Activated B cell treated with CpG ODN at 0.5 μM for 24 hours (primary cell): Measurements from ENCODE around the gene RNF208. TPM values are rescaled to one million over a fixed set of nuclear protein-coding genes. Genes with fewer than 3 reads are reported as not detected.

Experiments
- ATAC-seq: fragments of 200-7000 bp; cut with Tn5 transposase; one replicate; pipeline ENCODE4 v1.10.0; 2021; ENCODE audit warnings: low read depth, mild to moderate bottlenecking, moderate library complexity
- CTCF ChIA-PET: fragments of 350-600 bp; sonication (Branson Sonifier 250); formaldehyde crosslinking; loops from one replicate; lab custom pipeline; 2021; ENCODE audit warnings: antibody characterized with exemption; lab: Charles Lee
- POLR2A ChIA-PET: fragments of 350-600 bp; sonication (Branson Sonifier 250); formaldehyde crosslinking; loops from one replicate; lab custom pipeline; 2021; ENCODE audit warnings: antibody characterized with exemption; lab: Charles Lee
- DNase-seq: peaks from one replicate; pipeline ENCODE4 v3.0.0; 2022
- H3K27ac Mint-ChIP-seq: one replicate; pipeline ENCODE4 v1.8.0; 2020; ENCODE audit warnings: mixed read lengths
- H3K27me3 Mint-ChIP-seq: one replicate; pipeline ENCODE4 v1.8.0; 2021; ENCODE audit warnings: mixed read lengths
- H3K36me3 Mint-ChIP-seq: one replicate; pipeline ENCODE4 v1.8.0; 2021; ENCODE audit warnings: low read depth, mixed read lengths
- H3K4me1 Mint-ChIP-seq: one replicate; pipeline ENCODE4 v1.8.0; 2021; ENCODE audit warnings: mixed read lengths
- H3K4me3 Mint-ChIP-seq: one replicate; pipeline ENCODE4 v1.8.0; 2020; ENCODE audit warnings: mild to moderate bottlenecking, mixed read lengths
- H3K9me3 Mint-ChIP-seq: one replicate; pipeline ENCODE4 v1.8.0; 2020; ENCODE audit warnings: mixed read lengths
- intact Hi-C: fragments of 100-400 bp; cut with micrococcal nuclease; formaldehyde crosslinking; loops from one replicate; pipeline ENCODE4 v1.15.1; 2024
- total RNA-seq: library from RNA; stranded (reverse); gene quantifications from 2 replicates; pipeline ENCODE4 v1.2.3, GENCODE V29; 2022
- TF ChIP-seq, protein P1 (sequence below): fragments of 200-600 bp; IDR thresholded peaks from one replicate; pipeline ENCODE4 v1.8.0; 2022; ENCODE audit warnings: antibody characterized with exemption, mild to moderate bottlenecking

Gene RNF208
- total RNA-seq, 1 donor from 2014 or later, result 1.1 TPM

DNA sequence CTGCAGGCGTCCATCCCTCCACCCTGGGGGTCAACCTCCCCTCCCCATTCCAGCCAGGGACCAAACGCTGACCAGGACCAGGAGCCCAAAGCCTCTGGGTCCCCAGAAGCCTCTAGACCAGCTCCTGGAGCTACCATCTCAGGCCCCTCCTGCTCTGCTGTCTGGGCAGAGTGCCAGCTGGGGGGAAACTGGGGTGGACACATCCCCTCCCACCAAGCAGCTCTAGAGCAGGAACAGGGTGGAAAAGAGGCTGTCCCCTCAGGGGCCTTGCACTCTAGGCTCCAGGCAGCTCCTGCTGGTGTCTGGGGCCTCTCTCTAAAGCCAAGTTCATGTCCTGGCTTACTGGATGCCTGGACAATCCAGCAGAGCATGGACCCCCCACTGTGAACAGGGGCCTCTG is 29.2 kb downstream of the RNF208 start:
- Mint-ChIP-seq H3K27ac (no peak overlapping the region), H3K4me3 (no peak overlapping the region)

DNA sequence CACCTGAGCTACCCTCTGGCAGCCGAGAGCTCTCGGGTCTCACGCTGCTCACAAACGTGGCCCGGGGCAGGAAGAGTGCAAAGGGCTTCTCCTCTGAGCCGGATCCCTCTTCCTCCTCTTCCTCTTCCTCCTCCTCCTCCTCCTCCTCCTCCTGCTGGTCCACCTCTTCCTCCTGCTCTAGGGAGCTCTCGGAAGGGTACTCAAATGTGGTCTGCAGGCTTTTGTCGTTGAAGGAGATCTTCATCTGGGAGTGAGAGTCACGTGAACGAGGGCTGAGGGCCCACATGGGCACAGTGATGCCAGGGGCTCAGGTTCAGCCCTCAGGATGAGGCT is 29.6 kb downstream of the RNF208 start:
- ChIA-PET CTCF (no interaction called here), POLR2A (interaction anchor here (0.6 to 0.8 kb wide), 2 partner anchors 31 to 41 kb away, joined by 3 to 4 read pairs; no protein-coding TSS in a partner anchor)
- no peak for ATAC-seq
- H3K4me1 Mint-ChIP-seq, result peaks cover 23% of the 10 kb centered on the region
- no peak overlapping the region for H3K27ac Mint-ChIP-seq
- intact Hi-C loops, result no loop called here
- H3K36me3 Mint-ChIP-seq, result peaks cover 24% of the 10 kb centered on the region
- H3K27me3 Mint-ChIP-seq, result no peaks in the 10 kb centered on the region
- no peaks in the 10 kb centered on the region for H3K9me3 Mint-ChIP-seq
- TF ChIP-seq, protein P1, sequence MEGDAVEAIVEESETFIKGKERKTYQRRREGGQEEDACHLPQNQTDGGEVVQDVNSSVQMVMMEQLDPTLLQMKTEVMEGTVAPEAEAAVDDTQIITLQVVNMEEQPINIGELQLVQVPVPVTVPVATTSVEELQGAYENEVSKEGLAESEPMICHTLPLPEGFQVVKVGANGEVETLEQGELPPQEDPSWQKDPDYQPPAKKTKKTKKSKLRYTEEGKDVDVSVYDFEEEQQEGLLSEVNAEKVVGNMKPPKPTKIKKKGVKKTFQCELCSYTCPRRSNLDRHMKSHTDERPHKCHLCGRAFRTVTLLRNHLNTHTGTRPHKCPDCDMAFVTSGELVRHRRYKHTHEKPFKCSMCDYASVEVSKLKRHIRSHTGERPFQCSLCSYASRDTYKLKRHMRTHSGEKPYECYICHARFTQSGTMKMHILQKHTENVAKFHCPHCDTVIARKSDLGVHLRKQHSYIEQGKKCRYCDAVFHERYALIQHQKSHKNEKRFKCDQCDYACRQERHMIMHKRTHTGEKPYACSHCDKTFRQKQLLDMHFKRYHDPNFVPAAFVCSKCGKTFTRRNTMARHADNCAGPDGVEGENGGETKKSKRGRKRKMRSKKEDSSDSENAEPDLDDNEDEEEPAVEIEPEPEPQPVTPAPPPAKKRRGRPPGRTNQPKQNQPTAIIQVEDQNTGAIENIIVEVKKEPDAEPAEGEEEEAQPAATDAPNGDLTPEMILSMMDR, result no peak
- DNase-seq, result no peak
- no peak overlapping the region for H3K4me3 Mint-ChIP-seq

More for the DNA sequence above, 29.2 kb downstream of the RNF208 start:
- TF ChIP-seq, protein P1, result no peak
- ChIA-PET POLR2A (interaction anchor here (0.6 kb wide), 1 partner anchor 42 kb away, joined by 3 read pairs; no protein-coding TSS in a partner anchor), CTCF (no interaction called here)
- ATAC-seq, result no peak
- Mint-ChIP-seq H3K9me3 (no peaks in the 10 kb centered on the region), H3K27me3 (no peaks in the 10 kb centered on the region), H3K4me1 (peaks cover 19% of the 10 kb centered on the region), H3K36me3 (peaks cover 19% of the 10 kb centered on the region)
- DNase-seq, result no peak
- intact Hi-C loops, result no loop called here

DNA sequence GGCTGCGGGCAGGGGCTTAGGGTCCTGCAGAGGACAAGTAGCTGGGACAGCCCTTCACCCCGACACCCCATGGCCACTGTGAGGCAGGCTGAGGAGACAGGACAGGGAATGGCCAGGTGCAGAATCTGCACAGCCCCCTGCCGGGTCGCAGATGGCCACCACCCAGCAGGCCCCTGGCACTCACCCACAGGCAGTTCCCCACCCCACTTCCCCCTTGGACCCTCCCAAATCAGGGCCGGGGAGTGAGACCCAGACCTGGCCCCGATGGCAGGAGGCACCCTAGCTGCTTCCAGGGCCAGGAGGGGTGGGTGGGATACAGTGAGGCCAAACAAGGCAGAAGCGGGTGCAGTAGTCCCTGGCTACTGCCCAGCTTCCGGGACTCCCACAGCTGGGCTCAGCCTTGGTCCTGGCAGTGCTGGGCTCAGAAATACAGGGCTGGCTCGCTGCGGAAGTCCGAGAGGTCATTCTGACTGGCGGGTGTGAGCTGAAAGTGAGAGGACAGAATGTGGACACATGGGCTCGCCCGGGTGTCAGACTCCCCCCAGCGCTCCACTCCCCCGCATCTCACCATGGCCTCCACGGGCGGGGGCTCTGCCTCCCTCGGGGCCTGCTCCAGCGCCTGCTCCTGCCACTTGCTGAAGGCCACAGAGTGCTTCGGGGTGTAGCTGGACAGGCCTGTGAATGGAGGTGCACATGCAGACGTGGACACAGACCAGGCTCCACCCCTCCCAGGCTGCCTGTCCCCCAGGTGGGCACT is 30.2 kb downstream of the RNF208 start:
- ATAC-seq (no peak), DNase-seq (no peak)
- Mint-ChIP-seq H3K36me3 (peaks cover 25% of the 10 kb centered on the region), H3K27ac (no peak overlapping the region), H3K4me1 (peaks cover 28% of the 10 kb centered on the region), H3K27me3 (no peaks in the 10 kb centered on the region), H3K9me3 (no peaks in the 10 kb centered on the region), H3K4me3 (no peak overlapping the region)
- ChIA-PET CTCF (interaction anchor here (0.9 kb wide), 1 partner anchor 15 kb away, joined by 3 read pairs; no protein-coding TSS in a partner anchor), POLR2A (interaction anchor here (0.6 to 0.8 kb wide), 2 partner anchors 31 to 41 kb away, joined by 3 to 4 read pairs; no protein-coding TSS in a partner anchor)
- TF ChIP-seq, protein P1, result no peak
- intact Hi-C loops, result no loop called here

DNA sequence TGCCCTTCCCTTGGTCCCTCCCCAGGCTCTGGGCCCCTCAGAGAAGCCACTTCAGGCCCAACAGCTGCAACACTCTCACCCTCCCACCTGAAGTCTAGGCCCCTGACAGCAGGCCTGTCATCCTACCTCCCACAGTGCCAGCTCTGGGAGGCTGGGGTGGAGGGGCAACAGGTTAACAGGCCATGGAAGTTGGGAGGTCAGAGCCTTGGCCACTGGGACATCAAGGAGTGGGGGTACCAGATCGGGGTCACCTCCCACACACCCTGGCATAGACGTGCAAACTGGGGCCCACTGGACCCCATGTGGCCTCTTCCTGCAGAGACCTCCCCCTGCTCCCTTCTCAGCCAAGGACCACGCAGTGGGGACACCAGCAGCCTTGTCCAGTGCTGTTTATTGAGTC is 30.8 kb downstream of the RNF208 start:
- Mint-ChIP-seq H3K27me3 (no peaks in the 10 kb centered on the region), H3K4me1 (peaks cover 34% of the 10 kb centered on the region), H3K36me3 (peaks cover 31% of the 10 kb centered on the region), H3K27ac (peak overlapping the region; percentile 41), H3K9me3 (no peaks in the 10 kb centered on the region), H3K4me3 (no peak overlapping the region)
- POLR2A ChIA-PET, result interaction anchor here (4.4 kb wide), 1 partner anchor 11 kb away, joined by 49 read pairs; the partner anchor contains the start of gene TPRN
- no peak for DNase-seq
- TF ChIP-seq, protein P1, result no peak
- intact Hi-C loops, result no loop called here
- ATAC-seq, result no peak
- CTCF ChIA-PET, result interaction anchor here (0.9 kb wide), 1 partner anchor 14 kb away, joined by 3 read pairs; no protein-coding TSS in a partner anchor

DNA sequence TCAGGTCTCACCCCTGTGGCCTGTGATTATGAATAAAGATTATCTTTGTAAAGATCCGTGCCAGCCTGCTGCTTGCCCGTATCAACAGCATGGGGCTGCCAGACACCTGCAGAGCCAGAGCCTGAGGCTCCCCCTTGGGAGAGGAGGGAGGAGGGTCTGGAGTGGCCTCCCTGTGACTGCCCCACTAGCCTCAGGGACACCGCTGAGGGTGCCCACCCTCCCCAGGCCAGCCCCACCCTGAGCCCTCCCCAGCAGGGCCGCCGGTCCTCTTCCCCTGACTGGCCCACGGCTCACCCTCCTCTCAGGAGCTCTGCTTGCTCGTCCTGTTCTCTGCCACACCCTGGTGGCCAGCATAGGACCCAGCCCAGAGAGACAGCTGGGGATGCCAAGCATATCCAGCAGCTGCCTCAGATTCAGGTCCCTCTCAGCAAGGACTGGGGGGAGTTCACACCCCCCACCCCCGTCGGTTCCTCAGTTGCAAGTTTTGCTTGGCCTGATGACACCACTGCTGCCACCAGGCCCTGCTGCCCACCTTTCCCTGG is 31.7 kb downstream of the RNF208 start:
- Mint-ChIP-seq H3K4me1 (peaks cover 36% of the 10 kb centered on the region), H3K27me3 (no peaks in the 10 kb centered on the region), H3K36me3 (peaks cover 37% of the 10 kb centered on the region), H3K27ac (peak overlapping the region; percentile 41), H3K9me3 (no peaks in the 10 kb centered on the region), H3K4me3 (peak overlapping the region; percentile 64)
- ChIA-PET CTCF (interaction anchor here (1.4 to 2.0 kb wide), 3 partner anchors 14 to 46 kb away, joined by 3 to 8 read pairs (median 7); no protein-coding TSS in a partner anchor), POLR2A (interaction anchor here (0.6 to 4.4 kb wide), 7 partner anchors 8 to 64 kb away, joined by 8 to 49 read pairs (median 17); partner anchors contain the start of genes NDOR1, RNF224, TMEM203 and TPRN)
- DNase-seq, result no peak
- TF ChIP-seq, protein P1, result no peak
- ATAC-seq, result no peak
- intact Hi-C loops, result no loop called here
